Lower leg skin (tissue), 3 donors: ENCODE data around the gene CCHCR1.

ENCODE experiments used
- CTCF ChIP-seq, 3 donors: fragments of 450-650 bp; IDR thresholded peaks; one replicate each; pipeline ENCODE4 v1.5.1; 2016; ENCODE audit warnings: antibody characterized with exemption in 3 of 3, mild to moderate bottlenecking in 3 of 3, moderate library complexity in 2 of 3
- POLR2A ChIP-seq, 2 donors: fragments of 450-650 bp; IDR thresholded peaks; one replicate each; pipeline ENCODE4 v1.6.1; 2016 to 2017; ENCODE audit warnings: antibody characterized with exemption in 2 of 2, mild to moderate bottlenecking in 1 of 2, moderate library complexity in 1 of 2

GRCh38 chr6:31094389-31094881, 63.2 kb downstream of the CCHCR1 start:
- no peak for TF ChIP-seq CTCF (IDR thresholded peaks at IDR 0.05)
- TF ChIP-seq POLR2A (IDR thresholded peaks at IDR 0.05): no peak
